GM19023 (cell line): ENCODE data around the gene PDE3B.
"Not testable (repeated sequence)": the region's sequence is repeated elsewhere in the genome, so short reads cannot be mapped to it uniquely, and the experiment has no call there.

Experiments
- ATAC-seq: cut with Tn5 transposase; IDR thresholded peaks from one replicate; pipeline ENCODE4 v1.9.1; 2021; ENCODE audit warnings: mild to moderate bottlenecking, moderate library complexity; ENCODE audit not compliant: unreplicated experiment

Gene PDE3B

DNA sequence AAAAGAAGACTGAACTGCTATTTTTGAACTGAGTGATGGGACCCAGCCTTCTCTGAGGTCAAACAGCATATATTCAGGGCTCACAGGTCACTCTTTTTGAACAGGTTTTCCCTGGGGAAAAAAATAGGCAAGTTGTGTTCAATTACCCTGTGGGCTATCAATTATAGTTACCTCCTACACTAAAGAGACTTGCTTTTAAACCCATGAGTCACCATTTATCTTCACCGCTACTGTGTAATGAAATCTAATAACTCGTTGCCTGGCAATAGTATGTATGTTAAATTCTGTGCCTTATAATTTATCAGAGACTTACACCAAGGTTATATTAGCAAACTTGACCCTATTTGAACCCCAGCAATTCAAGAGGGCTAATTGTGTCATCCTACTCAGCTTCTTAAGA is 149.9 kb downstream of the PDE3B start:
- ATAC-seq = no peak

DNA sequence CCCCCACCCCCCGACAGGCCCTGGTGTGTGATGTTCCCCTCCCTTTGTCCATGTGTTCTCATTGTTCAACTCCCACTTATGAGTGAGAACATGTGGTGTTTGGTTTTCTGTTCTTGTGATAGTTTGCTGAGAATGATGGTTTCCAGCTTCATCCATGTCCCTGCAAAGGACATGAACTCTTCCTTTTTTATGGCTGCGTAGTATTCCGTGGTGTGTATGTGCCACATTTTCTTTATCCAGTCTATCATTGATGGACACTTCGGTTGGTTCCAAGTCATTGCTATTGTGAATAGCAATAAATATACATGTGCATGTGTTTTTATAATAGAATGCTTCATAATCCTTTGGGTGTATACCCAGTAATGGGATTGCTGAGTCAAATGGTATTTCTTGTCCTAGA is 152.4 kb downstream of the PDE3B start:
- ATAC-seq = not testable (repeated sequence)

- ATAC-seq = no peak
Measured at GRCh38 chr11:14803846-14804245, 160.2 kb downstream of the PDE3B start.

- no peak for ATAC-seq
Measured at GRCh38 chr11:14809466-14809865, 165.9 kb downstream of the PDE3B start.

DNA sequence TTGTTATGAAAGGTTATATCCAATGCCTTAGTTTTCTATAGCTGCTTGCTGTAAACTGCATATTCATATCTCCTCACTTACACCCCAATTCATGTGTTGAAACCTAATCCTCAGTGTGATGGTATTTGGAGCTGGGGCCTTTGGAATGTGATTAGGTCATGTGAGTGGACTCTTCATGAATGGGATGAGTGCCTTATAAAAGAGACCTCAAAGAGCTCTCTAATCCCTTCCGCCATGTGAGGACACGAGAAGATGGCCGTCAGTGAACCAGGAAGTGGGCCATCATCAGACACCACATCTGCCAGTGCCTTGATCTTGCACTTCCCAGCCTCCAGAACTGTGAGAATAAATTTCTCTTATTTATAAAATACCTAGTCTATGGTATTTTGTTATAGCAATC is 169.2 kb downstream of the PDE3B start:
- ATAC-seq = no peak

DNA sequence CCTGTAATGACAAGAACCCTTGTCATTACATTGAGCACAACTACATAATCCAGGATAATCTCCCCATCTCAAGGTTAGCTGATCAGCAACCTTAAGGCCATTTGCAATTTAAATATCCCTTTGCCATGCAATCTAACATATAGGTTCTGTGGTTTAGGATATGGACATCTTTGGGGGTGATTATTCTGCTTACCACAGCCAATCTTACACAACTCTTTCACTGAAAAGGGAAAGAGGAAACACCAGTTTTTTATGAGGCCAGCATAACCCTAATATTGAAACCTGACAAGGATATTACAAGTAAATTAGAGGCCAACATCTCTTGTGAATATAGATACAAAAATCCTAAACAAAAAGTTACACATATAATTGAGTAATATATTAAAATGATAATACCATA is 169.9 kb downstream of the PDE3B start:
- no peak for ATAC-seq

- no peak for ATAC-seq
Measured at GRCh38 chr11:14818779-14819178, 175.2 kb downstream of the PDE3B start.

DNA sequence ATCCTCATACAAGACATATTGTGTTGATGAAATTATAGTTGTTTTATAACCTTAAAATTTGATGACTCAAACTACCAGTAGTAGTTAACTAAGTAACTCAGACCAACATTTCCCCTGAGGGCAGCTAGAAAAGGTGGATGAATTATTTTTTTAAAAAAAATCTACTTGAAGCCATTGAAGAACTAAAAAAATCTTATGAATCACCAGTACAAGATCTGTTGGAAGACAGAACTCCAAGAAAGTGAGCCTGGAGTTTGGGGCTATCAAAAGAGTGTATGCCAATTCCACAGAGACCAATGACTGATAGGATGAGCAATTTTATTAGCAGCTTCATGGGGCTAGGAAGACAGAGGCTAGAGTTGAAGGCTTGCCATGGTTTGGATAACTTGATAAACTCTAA is 176.0 kb downstream of the PDE3B start:
- ATAC-seq = no peak

DNA sequence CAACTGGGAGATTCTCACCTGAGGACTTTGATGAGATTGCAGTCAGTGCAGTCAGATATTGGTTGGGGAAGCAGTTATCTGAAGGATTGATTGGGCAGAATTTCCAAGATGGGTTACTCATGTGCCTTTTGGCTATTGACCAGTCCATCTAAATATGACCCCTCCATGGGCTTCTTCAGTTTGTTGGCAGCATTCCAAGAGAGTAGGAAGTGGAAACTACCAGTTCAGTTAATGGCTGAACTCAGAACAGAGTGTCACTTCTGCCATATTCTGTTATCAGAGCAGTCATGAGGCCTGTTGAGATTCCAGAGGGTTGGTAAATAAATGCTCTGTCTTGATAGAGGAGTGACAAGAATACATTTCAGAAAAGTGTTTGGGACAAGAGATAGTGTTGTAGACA is 177.4 kb downstream of the PDE3B start:
- no peak for ATAC-seq

DNA sequence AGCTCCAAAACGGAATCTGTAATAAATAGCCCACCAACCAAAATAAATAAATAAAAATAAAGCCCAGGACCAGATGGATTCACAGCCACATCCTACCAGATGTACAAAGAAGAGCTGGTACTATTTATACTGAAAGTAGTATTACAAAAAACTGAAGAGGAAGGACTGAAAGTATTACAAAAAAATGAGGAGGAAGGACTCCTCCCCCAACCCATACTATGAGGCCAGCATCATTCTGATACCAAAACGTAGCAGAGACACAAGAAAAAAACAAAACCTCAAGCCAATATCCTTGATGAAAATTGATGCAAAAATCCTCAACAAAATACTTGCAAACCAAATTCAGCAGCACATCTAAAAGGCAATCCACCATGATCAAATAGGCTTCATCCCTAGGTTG is 183.0 kb downstream of the PDE3B start:
- ATAC-seq = no peak

DNA sequence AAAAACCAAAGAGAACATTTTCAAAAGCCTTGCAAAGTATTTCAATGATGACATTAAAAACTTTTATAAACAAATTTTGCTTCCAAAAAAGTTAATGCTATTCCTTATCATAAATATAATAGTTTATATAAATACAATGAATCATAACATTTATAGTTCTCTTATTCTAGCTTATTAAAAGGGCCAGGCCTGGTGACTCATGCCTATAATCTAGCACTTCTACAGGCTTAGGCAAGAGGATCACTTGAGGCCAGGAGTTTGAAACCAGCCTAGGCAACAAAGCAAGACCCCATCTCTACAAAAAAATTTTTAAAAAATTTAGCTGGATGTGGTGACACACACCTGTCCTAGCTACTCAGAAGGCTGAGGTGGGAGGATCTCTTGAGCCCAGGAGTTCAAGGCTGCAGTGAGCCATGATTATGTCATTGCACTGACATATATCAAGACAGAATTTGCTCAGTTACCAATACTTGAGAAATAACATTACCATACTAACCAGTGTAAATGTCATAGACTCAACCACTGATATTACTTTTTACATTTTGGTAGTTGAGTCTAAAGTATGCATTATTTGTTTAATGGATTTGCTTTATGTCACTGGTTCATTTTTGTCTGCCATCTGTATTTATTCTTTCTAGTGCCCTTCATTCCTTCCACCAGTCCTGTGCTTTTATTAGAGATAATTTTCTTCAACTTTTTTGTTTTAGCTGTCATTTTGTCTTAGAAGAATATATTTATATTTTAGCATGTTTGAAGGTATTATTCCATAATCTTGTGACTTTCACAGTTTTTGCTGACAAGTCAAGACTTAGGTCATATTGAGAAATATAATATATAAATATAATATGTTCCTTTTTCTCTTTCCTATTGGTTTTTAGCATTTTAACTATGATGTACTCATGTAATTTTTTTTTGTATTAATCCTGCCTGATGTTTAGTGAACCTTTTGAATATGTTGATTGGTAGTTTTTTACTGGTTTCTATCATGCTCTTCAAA is 192.2 kb downstream of the PDE3B start:
- ATAC-seq = no peak

DNA sequence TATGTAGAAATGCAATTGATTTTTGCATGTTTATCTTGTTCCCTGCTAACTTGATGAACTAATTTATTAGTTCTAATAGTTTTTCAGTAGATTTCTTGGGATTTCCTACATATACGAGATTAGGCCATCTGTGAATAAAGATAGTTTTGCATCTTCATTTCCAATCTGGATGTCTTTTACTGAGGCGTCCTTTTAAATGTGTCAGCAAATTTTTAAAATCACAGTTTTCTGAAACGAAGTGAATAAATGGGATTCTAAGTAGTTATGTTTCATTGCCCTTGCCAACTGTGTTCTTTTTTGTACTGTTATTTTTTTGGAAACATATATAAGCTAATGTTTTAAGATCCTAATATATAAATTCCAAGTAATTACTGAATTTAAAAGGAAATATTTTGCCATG is 198.4 kb downstream of the PDE3B start:
- ATAC-seq = no peak

GRCh38 chr11:14852571-14853177 is 209.1 kb downstream of the PDE3B start:
- no peak for ATAC-seq

DNA sequence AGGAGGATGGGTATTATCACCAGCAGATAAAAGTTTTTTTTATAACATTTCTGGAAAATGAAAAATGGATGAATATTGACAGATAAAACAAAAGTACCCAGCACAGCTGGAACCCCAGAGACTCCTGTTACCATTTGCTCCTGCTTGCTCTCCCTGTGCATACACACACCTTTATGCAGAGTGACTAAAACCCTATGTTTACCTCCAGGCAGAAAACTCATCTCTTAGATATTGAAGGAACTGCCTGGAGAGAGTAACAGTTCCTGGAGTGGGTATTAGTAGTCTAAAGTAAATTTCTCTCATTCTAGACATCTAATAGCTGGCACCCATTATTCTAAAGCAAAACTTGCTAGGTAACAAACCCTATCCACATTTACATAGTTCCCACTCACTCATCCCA is 210.5 kb downstream of the PDE3B start:
- no peak for ATAC-seq

GRCh38 chr11:14855890-14856289 is 212.3 kb downstream of the PDE3B start:
- no peak for ATAC-seq

GRCh38 chr11:14857621-14858020 is 214.0 kb downstream of the PDE3B start:
- ATAC-seq = no peak

- ATAC-seq = no peak
Measured at GRCh38 chr11:14858404-14858803, 214.8 kb downstream of the PDE3B start.

GRCh38 chr11:14860511-14860910 is 216.9 kb downstream of the PDE3B start:
- no peak for ATAC-seq

DNA sequence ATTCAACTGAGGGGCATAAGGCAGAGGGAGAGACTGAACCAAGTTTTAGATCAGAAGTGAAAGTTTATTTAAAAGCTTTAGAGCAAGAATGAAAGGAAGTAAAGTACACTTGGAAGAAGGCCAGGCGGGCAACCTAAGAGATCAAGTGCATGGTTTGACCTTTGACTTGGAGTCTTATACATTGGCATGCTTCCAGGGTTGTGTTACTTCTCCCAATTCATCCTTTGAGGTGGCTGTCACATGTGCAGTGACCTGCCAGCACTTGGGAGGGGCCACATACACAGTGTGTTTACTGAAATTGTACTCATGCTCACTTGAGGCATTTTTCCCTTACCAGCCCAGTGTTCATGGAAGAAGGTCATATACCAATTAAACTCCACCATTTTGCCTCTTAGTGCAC is 218.1 kb downstream of the PDE3B start:
- ATAC-seq = no peak

DNA sequence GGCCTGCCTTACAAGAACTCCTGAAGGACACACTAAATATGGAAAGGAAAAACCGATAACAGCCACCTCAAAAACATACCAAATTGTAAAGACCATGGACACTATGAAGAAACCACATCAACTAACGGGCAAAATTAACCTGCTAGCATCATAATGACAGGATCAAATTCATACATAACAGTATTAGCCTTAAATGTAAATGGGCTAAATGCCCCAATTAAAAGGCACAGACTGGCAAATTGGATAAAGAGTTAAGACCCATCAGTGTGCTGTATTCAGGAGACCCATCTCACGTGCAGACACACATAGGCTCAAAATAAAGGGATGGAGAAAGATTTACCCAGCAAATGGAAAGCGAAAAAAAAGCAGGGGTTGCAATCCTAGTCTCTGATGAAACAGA is 220.2 kb downstream of the PDE3B start:
- ATAC-seq = not testable (repeated sequence)

DNA sequence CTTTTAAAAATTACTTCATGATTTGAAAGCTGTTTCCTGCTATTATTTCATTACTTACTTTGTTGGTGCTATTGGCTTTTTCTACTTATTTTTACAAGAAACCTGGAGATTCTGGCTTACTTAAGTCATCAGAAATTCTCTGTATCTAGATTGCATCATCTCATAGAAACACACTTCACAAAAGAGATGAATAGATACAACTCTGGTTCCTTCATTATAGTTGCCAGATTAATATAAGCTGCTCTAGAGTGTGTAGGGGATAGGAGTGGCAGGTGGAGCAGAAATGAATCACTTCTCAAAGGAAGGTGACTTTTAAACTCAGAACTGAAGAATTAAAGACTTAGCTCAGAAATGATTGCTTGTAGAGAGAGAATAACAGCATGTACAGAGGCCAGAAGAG is 228.4 kb downstream of the PDE3B start:
- ATAC-seq = no peak

GRCh38 chr11:14873632-14874031 is 230.0 kb downstream of the PDE3B start:
- no peak for ATAC-seq
